Measurements from ENCODE around the gene CARD19.

Gene CARD19

DNA sequence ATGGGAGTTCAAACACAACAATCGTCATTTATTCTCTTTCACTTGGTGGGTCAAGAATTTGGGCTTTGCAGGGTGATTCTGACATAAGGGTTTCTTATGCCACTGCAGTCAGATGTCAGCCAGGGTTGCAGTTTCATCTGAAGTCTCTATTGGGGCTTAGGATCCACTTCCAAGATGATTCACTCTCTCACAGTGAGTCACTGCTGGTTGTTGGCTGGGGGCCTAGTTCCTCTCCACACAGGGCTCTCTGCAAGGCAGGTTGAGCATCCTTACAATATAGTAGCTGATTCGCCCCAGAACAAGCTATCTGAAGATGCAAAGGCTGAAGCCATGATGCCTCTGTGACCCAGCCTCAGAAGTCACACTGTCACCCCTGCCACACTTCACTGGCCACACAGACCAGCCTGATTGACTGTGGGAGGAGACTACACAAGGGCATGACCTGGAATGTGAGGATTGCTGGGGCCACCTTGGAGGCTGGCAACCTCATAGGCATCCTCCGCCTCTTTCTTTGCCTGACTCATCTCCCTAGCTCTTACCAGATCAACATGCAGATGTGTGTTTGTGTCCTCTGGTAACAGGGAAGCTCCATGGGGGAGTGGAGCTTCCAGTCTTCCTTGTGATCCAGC lies 4.5 kb upstream of the CARD19 start:
- Histone ChIP-seq H3K4me3 (ENCODE audit: low read depth in 1 of 2, low read length in 2 of 2) (no peak overlapping the region), H3K4me1 (ENCODE audit: insufficient read depth, low read length) (peaks cover 11% of the 10 kb centered on the region), H3K9me3 (ENCODE audit: low read length) (no peaks in the 10 kb centered on the region), H3K9ac (ENCODE audit: low read length) (no peak overlapping the region), H3K27ac (ENCODE audit: low read depth, low read length) (no peak overlapping the region), H3K36me3 (ENCODE audit: insufficient read depth, low read length) (no peaks in the 10 kb centered on the region), H3K27me3 (ENCODE audit: control insufficient read depth in 1 of 2, insufficient read depth in 2 of 2, low read length in 2 of 2) (no peaks in the 10 kb centered on the region)

- no peaks in the 10 kb centered on the region for H3K36me3 ChIP-seq (ENCODE audit: insufficient read depth, low read length)
- H3K4me3 ChIP-seq (ENCODE audit: low read depth in 1 of 2, low read length in 2 of 2), result no peak overlapping the region
- no peak overlapping the region for H3K9ac ChIP-seq (ENCODE audit: low read length)
- H3K27me3 ChIP-seq (ENCODE audit: control insufficient read depth in 1 of 2, insufficient read depth in 2 of 2, low read length in 2 of 2), result no peaks in the 10 kb centered on the region
- no peak overlapping the region for H3K27ac ChIP-seq (ENCODE audit: low read depth, low read length)
- peaks cover 19% of the 10 kb centered on the region for H3K4me1 ChIP-seq (ENCODE audit: insufficient read depth, low read length)
- no peaks in the 10 kb centered on the region for H3K9me3 ChIP-seq (ENCODE audit: low read length)
Measured at GRCh38 chr9:93092251-93092991, 3.6 kb upstream of the CARD19 start.

DNA sequence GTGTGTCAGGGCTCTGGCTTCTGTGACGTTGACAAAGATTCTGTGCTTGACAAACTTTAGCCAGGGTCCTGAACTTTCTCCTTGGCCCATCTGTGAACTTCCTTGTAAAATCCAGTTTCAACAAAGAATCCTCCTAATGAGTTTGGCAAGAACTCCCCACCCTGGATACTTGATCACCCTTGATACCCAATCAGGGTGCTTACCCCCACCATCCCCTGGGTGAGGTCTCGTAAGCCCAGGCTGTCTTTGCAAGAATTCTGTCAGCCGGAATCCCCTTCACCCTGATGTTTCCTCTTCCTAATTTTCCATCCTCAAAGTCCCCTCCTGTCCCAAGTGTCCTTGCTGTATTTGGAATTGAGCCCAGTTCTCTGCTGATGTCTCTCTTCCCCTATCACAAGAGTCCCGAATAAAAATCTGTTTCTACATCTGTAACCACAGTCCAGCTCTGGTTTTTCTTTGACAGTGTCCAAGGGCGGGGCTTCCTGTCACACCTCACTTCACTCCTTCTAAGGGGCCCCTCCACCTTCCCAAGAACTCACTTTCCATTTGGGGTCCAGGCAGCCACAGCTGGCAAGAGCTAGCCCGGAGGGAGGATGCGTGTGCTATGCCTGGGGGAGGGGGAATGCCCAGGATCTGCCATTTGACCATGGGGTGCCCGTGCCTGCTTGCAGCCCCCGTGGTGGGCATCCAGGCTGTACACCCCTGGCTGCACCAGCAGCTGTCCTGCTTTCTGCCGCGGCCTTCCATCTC lies 2.7 kb upstream of the CARD19 start:
- no peak overlapping the region for H3K9ac ChIP-seq (ENCODE audit: low read length)
- H3K27ac ChIP-seq (ENCODE audit: low read depth, low read length), result no peak overlapping the region

GRCh38 chr9:93093877-93094657 lies 1.9 kb upstream of the CARD19 start:
- Histone ChIP-seq H3K9me3 (ENCODE audit: low read length) (no peaks in the 10 kb centered on the region), H3K4me1 (ENCODE audit: insufficient read depth, low read length) (peaks cover 35% of the 10 kb centered on the region), H3K36me3 (ENCODE audit: insufficient read depth, low read length) (no peaks in the 10 kb centered on the region), H3K9ac (ENCODE audit: low read length) (no peak overlapping the region), H3K4me3 (ENCODE audit: low read depth in 1 of 2, low read length in 2 of 2) (peak overlapping the region in 1 of 2 donors; percentile 58), H3K27ac (ENCODE audit: low read depth, low read length) (peak overlapping the region; percentile 43), H3K27me3 (ENCODE audit: control insufficient read depth in 1 of 2, insufficient read depth in 2 of 2, low read length in 2 of 2) (no peaks in the 10 kb centered on the region)

More for the DNA sequence above, 2.7 kb upstream of the CARD19 start:
- Histone ChIP-seq H3K4me3 (ENCODE audit: low read depth in 1 of 2, low read length in 2 of 2) (no peak overlapping the region), H3K9me3 (ENCODE audit: low read length) (no peaks in the 10 kb centered on the region), H3K27me3 (ENCODE audit: control insufficient read depth in 1 of 2, insufficient read depth in 2 of 2, low read length in 2 of 2) (no peaks in the 10 kb centered on the region), H3K36me3 (ENCODE audit: insufficient read depth, low read length) (no peaks in the 10 kb centered on the region), H3K4me1 (ENCODE audit: insufficient read depth, low read length) (peaks cover 28% of the 10 kb centered on the region)

- peak overlapping the region; percentile 89 for H3K27ac ChIP-seq (ENCODE audit: low read depth, low read length)
- H3K4me1 ChIP-seq (ENCODE audit: insufficient read depth, low read length), result peaks cover 41% of the 10 kb centered on the region
- H3K9me3 ChIP-seq (ENCODE audit: low read length), result no peaks in the 10 kb centered on the region
- peak overlapping the region in 1 of 2 donors; percentile 58 for H3K4me3 ChIP-seq (ENCODE audit: low read depth in 1 of 2, low read length in 2 of 2)
- no peaks in the 10 kb centered on the region for H3K27me3 ChIP-seq (ENCODE audit: control insufficient read depth in 1 of 2, insufficient read depth in 2 of 2, low read length in 2 of 2)
- peak overlapping the region; percentile 45 for H3K9ac ChIP-seq (ENCODE audit: low read length)
- no peaks in the 10 kb centered on the region for H3K36me3 ChIP-seq (ENCODE audit: insufficient read depth, low read length)
Measured at GRCh38 chr9:93094658-93095204, 1.3 kb upstream of the CARD19 start.

- H3K27ac ChIP-seq (ENCODE audit: low read depth, low read length), result peak overlapping the region; percentile 92
- H3K9ac ChIP-seq (ENCODE audit: low read length), result peak overlapping the region; percentile 45
- H3K4me1 ChIP-seq (ENCODE audit: insufficient read depth, low read length), result peaks cover 44% of the 10 kb centered on the region
- no peaks in the 10 kb centered on the region for H3K27me3 ChIP-seq (ENCODE audit: control insufficient read depth in 1 of 2, insufficient read depth in 2 of 2, low read length in 2 of 2)
- H3K36me3 ChIP-seq (ENCODE audit: insufficient read depth, low read length), result no peaks in the 10 kb centered on the region
- H3K9me3 ChIP-seq (ENCODE audit: low read length), result no peaks in the 10 kb centered on the region
- peak overlapping the region; percentile 58 to 60 for H3K4me3 ChIP-seq (ENCODE audit: low read depth in 1 of 2, low read length in 2 of 2)
Measured at GRCh38 chr9:93095205-93096130, 549 bp upstream of the CARD19 start.

GRCh38 chr9:93096811-93097382 lies 880 bp downstream of the CARD19 start:
- H3K4me3 ChIP-seq (ENCODE audit: low read depth in 1 of 2, low read length in 2 of 2), result peak overlapping the region; percentile 85 to 89
- H3K4me1 ChIP-seq (ENCODE audit: insufficient read depth, low read length), result peaks cover 44% of the 10 kb centered on the region
- peak overlapping the region; percentile 83 for H3K9ac ChIP-seq (ENCODE audit: low read length)

DNA sequence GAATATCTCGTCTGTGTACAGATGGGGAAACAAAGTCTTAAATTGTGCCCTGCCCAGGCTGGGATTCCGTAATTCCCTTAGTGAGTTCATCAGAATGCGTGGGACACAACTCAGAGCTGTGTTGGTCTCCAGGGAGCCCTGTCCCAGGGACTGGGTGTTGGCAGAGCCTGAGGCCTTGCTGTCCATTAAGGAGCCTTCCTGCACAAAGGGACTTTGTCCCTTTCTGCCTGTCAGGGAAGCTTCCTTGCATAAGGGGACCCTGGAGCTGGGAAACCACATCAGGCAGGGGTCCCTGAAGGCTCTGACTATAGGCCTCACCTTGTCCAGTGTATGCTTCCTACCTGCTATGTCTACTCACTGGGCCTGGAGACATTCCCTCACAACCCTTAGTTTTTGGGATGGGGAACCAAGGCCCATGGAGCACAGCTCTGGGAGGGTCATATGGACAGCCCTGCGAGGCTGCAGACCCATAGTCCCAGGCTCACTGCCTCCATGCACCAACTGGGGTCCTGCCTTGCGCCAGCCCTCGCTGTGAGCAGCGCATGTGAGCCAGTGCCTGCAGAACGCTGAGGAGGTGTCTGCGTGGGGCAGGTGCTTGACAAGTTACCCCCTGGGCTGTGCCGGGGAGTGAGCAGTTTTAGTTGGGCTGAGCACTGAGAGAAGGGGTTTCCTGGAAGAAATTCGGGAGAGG lies 1.6 kb downstream of the CARD19 start:
- H3K4me1 ChIP-seq (ENCODE audit: insufficient read depth, low read length), result peaks cover 44% of the 10 kb centered on the region
- H3K9ac ChIP-seq (ENCODE audit: low read length), result peak overlapping the region; percentile 83
- peak overlapping the region in 1 of 2 donors; percentile 89 for H3K4me3 ChIP-seq (ENCODE audit: low read depth in 1 of 2, low read length in 2 of 2)

More at GRCh38 chr9:93096811-93097382, 880 bp downstream of the CARD19 start:
- Histone ChIP-seq H3K9me3 (ENCODE audit: low read length) (no peaks in the 10 kb centered on the region), H3K27ac (ENCODE audit: low read depth, low read length) (peak overlapping the region; percentile 92), H3K27me3 (ENCODE audit: control insufficient read depth in 1 of 2, insufficient read depth in 2 of 2, low read length in 2 of 2) (no peaks in the 10 kb centered on the region), H3K36me3 (ENCODE audit: insufficient read depth, low read length) (no peaks in the 10 kb centered on the region)

GRCh38 chr9:93098236-93098946 lies 2.4 kb downstream of the CARD19 start:
- H3K9ac ChIP-seq (ENCODE audit: low read length), result no peak overlapping the region
- peaks cover 44% of the 10 kb centered on the region for H3K4me1 ChIP-seq (ENCODE audit: insufficient read depth, low read length)
- H3K27me3 ChIP-seq (ENCODE audit: control insufficient read depth in 1 of 2, insufficient read depth in 2 of 2, low read length in 2 of 2), result no peaks in the 10 kb centered on the region
- H3K36me3 ChIP-seq (ENCODE audit: insufficient read depth, low read length), result no peaks in the 10 kb centered on the region
- H3K9me3 ChIP-seq (ENCODE audit: low read length), result no peaks in the 10 kb centered on the region
- peak overlapping the region in 1 of 2 donors; percentile 34 for H3K4me3 ChIP-seq (ENCODE audit: low read depth in 1 of 2, low read length in 2 of 2)
- peak overlapping the region; percentile 92 for H3K27ac ChIP-seq (ENCODE audit: low read depth, low read length)

More for the DNA sequence above, 1.6 kb downstream of the CARD19 start:
- Histone ChIP-seq H3K27me3 (ENCODE audit: control insufficient read depth in 1 of 2, insufficient read depth in 2 of 2, low read length in 2 of 2) (no peaks in the 10 kb centered on the region), H3K36me3 (ENCODE audit: insufficient read depth, low read length) (no peaks in the 10 kb centered on the region), H3K27ac (ENCODE audit: low read depth, low read length) (peak overlapping the region; percentile 92), H3K9me3 (ENCODE audit: low read length) (no peaks in the 10 kb centered on the region)
